Measurements from ENCODE around the gene PGBD1.
"Not testable (repeated sequence)": the region's sequence is repeated elsewhere in the genome, so short reads cannot be mapped to it uniquely, and the experiment has no call there.

PGBD1 gene

DNA sequence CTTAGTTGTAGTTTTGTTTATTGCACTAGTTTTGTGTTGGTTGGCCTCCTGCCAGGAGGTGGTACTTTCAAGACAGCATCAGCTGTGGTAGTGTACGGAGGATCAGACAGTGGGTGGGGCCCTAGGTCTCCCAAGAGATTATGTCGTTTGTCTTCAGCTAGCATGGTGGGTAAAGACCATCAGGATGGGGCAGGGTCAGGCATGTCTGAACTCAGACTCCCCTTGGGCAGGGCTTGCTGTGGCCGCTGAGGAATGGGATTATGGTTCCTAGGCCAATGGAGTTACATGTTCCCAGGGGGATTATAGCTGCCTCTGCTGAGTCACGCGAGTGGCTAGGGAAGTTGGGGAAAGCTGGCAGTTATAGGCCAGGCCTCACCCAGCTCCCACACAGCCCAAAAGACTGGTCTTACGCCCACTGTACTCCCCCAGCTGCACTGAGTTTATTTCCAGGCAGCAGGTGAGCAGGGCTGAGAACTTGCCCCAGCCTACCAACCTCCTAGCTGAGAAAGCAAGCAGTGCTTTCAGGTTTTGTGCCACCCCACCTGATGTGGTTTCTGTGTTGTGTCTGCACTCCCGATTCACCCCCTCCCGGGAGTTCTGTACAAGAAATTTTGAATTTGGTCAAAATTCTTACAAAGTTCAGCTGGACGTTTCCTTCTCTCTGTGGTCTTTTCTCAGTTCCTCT lies 29.9 kb downstream of the PGBD1 start:
- H3K36me3 ChIP-seq (ENCODE audit: control insufficient read depth, insufficient read depth, low read length): no peaks in the 10 kb centered on the region

DNA sequence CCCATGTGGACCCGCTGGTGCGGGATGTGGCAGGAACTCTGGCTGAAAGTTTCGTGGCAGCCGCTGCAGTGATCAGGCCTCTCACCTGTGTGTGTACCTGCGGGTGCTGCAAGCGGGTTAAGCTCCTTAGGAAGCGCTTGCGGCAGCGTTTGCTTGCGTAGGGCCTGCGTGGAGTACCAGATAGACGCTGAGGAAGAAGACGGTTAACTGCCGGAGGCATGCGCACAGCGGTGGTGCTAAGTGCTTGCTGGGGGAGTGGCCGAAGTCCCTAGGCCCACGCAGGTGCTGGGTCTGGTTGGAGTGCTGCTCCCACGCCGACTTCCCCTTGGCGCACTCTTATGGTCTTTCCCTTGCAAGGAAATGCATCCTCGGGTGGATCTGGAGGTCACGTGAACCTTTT lies 31.6 kb downstream of the PGBD1 start:
- DNase-seq (ENCODE audit: low read depth, low spot score): no peak
- no peak overlapping the region for H3K27ac ChIP-seq (ENCODE audit: low read length)
- WGBS (ENCODE audit: insufficient coverage, insufficient read length): no CpG with 5 or more reads among the region's 23 CpGs
- H3K9me3 ChIP-seq (ENCODE audit: control insufficient read depth, insufficient read depth, low read length): no peaks in the 10 kb centered on the region
- no peaks in the 10 kb centered on the region for H3K27me3 ChIP-seq (ENCODE audit: control insufficient read depth, insufficient read depth, low read length)
- H3K36me3 ChIP-seq (ENCODE audit: control insufficient read depth, insufficient read depth, low read length): no peaks in the 10 kb centered on the region
- H3K4me1 ChIP-seq (ENCODE audit: control insufficient read depth, insufficient read depth, low read length): 0 out of 2 replicates have a peak, but pooled peaks cover 4% of the 10 kb centered on the region
- H3K4me3 ChIP-seq (ENCODE audit: low read length): no peak overlapping the region

More for the DNA sequence above, 29.9 kb downstream of the PGBD1 start:
- no CpG with 5 or more reads among the region's 9 CpGs for WGBS (ENCODE audit: insufficient coverage, insufficient read length)
- DNase-seq (ENCODE audit: low read depth, low spot score): no peak
- Histone ChIP-seq H3K9me3 (ENCODE audit: control insufficient read depth, insufficient read depth, low read length) (no peaks in the 10 kb centered on the region), H3K4me1 (ENCODE audit: control insufficient read depth, insufficient read depth, low read length) (0 out of 2 replicates have a peak, but pooled peaks cover 4% of the 10 kb centered on the region), H3K27ac (ENCODE audit: low read length) (no peak overlapping the region), H3K27me3 (ENCODE audit: control insufficient read depth, insufficient read depth, low read length) (no peaks in the 10 kb centered on the region), H3K4me3 (ENCODE audit: low read length) (no peak overlapping the region)

DNA sequence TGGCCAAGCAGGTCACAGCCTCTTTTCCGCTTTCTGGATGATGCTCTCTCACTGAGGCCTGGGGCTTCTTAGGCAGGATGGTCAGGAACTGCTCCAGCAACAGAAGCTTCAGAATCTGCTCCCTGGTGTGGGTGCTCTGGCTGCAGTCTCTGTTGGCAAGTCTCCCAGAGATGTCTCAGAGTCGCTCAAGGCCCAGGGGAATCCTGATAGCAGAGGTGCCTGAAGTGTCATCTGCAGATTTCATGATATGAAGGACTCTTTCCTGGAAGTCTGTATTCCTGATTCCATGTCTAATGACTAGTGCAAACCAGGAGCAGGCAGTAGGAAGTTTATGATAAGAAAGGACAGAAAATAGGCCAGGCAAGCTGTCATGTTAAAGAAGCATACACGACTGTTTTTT lies 34.3 kb downstream of the PGBD1 start:
- no CpG with 5 or more reads among the region's 3 CpGs for WGBS (ENCODE audit: insufficient coverage, insufficient read length)
- H3K9me3 ChIP-seq (ENCODE audit: control insufficient read depth, insufficient read depth, low read length): no peaks in the 10 kb centered on the region
- H3K27ac ChIP-seq (ENCODE audit: low read length): no peak overlapping the region
- H3K36me3 ChIP-seq (ENCODE audit: control insufficient read depth, insufficient read depth, low read length): no peaks in the 10 kb centered on the region
- no peaks in the 10 kb centered on the region for H3K27me3 ChIP-seq (ENCODE audit: control insufficient read depth, insufficient read depth, low read length)
- H3K4me1 ChIP-seq (ENCODE audit: control insufficient read depth, insufficient read depth, low read length): 0 out of 2 replicates have a peak, but pooled peaks cover 4% of the 10 kb centered on the region
- no peak for DNase-seq (ENCODE audit: low read depth, low spot score)
- no peak overlapping the region for H3K4me3 ChIP-seq (ENCODE audit: low read length)

DNA sequence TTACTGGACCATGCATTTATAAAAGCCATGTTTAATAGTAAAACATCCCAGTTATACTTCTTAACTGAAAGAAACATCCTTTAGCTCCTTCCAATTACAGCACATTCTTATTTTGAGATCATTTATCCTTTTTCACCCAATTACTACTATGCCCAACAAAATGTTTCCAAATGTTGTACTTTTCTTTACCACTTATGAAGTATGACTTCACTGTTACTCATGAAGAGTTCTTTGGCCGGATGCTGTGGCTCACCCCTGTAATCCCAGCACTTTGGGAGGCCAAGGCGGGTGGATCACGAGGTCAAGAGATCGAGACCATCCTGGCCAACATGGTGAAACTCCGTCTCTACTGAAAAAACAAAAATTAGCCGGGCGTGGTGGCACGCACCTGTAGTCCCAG lies 36.5 kb downstream of the PGBD1 start:
- not testable (repeated sequence) for H3K36me3 ChIP-seq (ENCODE audit: control insufficient read depth, insufficient read depth, low read length); H3K4me3 ChIP-seq (ENCODE audit: low read length); DNase-seq (ENCODE audit: low read depth, low spot score); H3K27me3 ChIP-seq (ENCODE audit: control insufficient read depth, insufficient read depth, low read length); H3K4me1 ChIP-seq (ENCODE audit: control insufficient read depth, insufficient read depth, low read length); H3K9me3 ChIP-seq (ENCODE audit: control insufficient read depth, insufficient read depth, low read length); H3K27ac ChIP-seq (ENCODE audit: low read length)
- WGBS (ENCODE audit: insufficient coverage, insufficient read length): no CpG with 5 or more reads among the region's 8 CpGs

- no peak overlapping the region for H3K4me3 ChIP-seq (ENCODE audit: low read length)
- peaks cover 7% of the 10 kb centered on the region for H3K9me3 ChIP-seq (ENCODE audit: control insufficient read depth, insufficient read depth, low read length)
- no CpG with 5 or more reads among the region's 3 CpGs for WGBS (ENCODE audit: insufficient coverage, insufficient read length)
- no peak overlapping the region for H3K27ac ChIP-seq (ENCODE audit: low read length)
- H3K4me1 ChIP-seq (ENCODE audit: control insufficient read depth, insufficient read depth, low read length): no peaks in the 10 kb centered on the region
- DNase-seq (ENCODE audit: low read depth, low spot score): no peak
- no peaks in the 10 kb centered on the region for H3K27me3 ChIP-seq (ENCODE audit: control insufficient read depth, insufficient read depth, low read length)
- H3K36me3 ChIP-seq (ENCODE audit: control insufficient read depth, insufficient read depth, low read length): peaks cover 8% of the 10 kb centered on the region; the same call in 1 of the 2 replicates
These were observed 41.3 kb downstream of the PGBD1 start for GRCh38 chr6:28322661-28323060.

DNA sequence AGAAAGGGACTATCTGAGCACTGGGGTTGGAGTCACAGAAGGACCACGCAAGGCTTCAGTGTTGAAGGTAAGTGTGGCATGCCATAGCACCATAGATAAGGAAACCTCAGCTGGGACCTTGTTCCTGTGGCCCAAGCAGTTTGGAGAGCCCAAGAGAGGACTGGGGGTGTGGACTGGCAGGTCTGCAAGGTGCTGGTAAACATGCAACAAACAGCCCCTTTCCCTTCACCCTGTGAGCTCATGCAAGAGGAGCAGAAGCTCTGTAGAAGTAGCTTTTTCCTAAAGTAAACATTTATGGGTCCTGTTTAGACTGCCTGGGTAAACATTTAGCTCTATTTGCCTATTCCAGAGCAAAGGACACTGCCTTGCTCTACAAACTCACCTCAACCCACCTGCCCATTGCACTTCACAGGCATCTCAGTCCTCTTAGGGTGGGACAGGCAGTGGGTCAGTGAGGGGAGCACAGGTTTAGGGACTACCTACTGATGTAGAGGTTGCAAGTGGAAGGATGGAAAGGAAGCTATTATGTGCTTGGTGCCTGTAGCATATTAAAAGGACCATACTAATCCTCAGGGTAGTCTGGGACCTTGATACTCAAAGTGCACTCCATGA lies 42.5 kb downstream of the PGBD1 start:
- Histone ChIP-seq H3K27me3 (ENCODE audit: control insufficient read depth, insufficient read depth, low read length) (no peaks in the 10 kb centered on the region), H3K4me1 (ENCODE audit: control insufficient read depth, insufficient read depth, low read length) (no peaks in the 10 kb centered on the region), H3K4me3 (ENCODE audit: low read length) (no peak overlapping the region), H3K27ac (ENCODE audit: low read length) (no peak overlapping the region), H3K9me3 (ENCODE audit: control insufficient read depth, insufficient read depth, low read length) (peaks cover 7% of the 10 kb centered on the region), H3K36me3 (ENCODE audit: control insufficient read depth, insufficient read depth, low read length) (peaks cover 8% of the 10 kb centered on the region)
- DNase-seq (ENCODE audit: low read depth, low spot score): no peak
- no CpG with 5 or more reads among the region's 1 CpG for WGBS (ENCODE audit: insufficient coverage, insufficient read length)

DNA sequence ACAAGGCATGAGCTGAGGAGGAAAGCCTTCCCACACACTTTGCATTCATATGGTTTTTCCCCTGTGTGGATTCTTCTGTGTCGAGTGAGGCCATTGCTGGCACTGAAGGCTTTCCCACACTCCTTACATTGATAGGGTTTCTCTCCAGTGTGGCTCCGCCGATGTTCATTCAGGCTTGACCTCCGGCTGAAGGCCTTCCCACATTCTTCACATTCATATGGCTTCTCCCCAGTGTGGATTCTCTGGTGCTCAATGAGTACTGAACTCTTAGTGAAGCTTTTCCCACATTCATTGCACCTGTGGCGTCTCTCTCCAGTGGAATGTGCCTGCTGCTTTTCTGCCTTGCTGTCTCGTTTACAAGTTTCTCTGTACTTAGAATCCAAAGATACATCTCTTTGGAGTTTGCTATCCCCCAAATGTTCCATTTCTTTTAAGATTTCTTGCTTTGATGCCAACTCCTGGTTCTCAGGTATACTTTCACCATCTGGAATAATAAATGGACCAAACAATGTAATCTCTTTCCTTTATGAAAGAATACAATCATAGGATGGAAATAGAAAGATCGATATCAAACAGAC lies 45.1 kb downstream of the PGBD1 start:
- Histone ChIP-seq H3K27ac (ENCODE audit: low read length) (no peak overlapping the region), H3K27me3 (ENCODE audit: control insufficient read depth, insufficient read depth, low read length) (no peaks in the 10 kb centered on the region), H3K4me1 (ENCODE audit: control insufficient read depth, insufficient read depth, low read length) (no peaks in the 10 kb centered on the region), H3K4me3 (ENCODE audit: low read length) (no peak overlapping the region), H3K9me3 (ENCODE audit: control insufficient read depth, insufficient read depth, low read length) (peaks cover 9% of the 10 kb centered on the region), H3K36me3 (ENCODE audit: control insufficient read depth, insufficient read depth, low read length) (peaks cover 12% of the 10 kb centered on the region)
- no peak for DNase-seq (ENCODE audit: low read depth, low spot score)
- no CpG with 5 or more reads among the region's 7 CpGs for WGBS (ENCODE audit: insufficient coverage, insufficient read length)

DNA sequence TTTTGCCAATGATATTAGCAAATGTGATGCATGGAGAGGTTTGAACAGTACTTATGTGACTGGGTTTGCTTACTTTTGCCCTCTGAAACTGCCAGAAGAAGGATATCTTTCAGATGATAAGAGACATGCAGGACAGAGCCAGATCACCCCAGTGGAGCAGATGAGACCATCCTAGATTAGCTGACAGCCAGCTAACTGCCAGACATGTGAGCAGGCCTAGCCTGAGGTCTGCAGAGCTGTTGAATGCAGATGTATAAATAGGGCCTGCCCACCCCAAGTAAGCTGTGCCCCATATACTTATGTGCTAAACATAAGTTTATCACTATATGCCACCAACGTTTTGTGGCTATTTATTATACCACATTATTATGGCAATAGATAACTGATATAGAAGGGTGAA lies 48.7 kb downstream of the PGBD1 start:
- H3K27ac ChIP-seq (ENCODE audit: low read length): no peak overlapping the region
- H3K4me3 ChIP-seq (ENCODE audit: low read length): no peak overlapping the region
- no CpG with 5 or more reads among the region's 1 CpG for WGBS (ENCODE audit: insufficient coverage, insufficient read length)
- no peak for DNase-seq (ENCODE audit: low read depth, low spot score)
- peaks cover 12% of the 10 kb centered on the region for H3K36me3 ChIP-seq (ENCODE audit: control insufficient read depth, insufficient read depth, low read length)
- H3K9me3 ChIP-seq (ENCODE audit: control insufficient read depth, insufficient read depth, low read length): peaks cover 9% of the 10 kb centered on the region
- no peaks in the 10 kb centered on the region for H3K4me1 ChIP-seq (ENCODE audit: control insufficient read depth, insufficient read depth, low read length)
- H3K27me3 ChIP-seq (ENCODE audit: control insufficient read depth, insufficient read depth, low read length): no peaks in the 10 kb centered on the region

DNA sequence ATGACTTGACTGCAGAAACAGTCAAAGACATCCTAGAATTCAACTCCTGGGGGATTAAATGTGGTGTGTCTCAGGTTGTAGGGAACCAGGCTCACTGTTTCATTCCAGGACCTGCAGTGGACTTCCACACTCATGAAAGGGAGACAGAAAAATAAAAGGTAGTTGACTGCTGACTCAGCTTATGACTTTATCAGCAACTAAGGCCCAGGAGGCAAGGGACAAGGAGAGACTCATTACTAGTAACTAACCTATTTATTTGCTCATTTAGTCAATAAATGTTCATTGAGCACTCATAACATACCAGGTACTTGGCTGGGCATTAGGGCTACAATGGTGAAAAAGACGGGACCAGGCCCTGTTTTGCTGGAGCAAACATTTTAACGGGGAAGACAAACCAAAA lies 51.7 kb downstream of the PGBD1 start:
- Histone ChIP-seq H3K4me3 (ENCODE audit: low read length) (no peak overlapping the region), H3K9me3 (ENCODE audit: control insufficient read depth, insufficient read depth, low read length) (peaks cover 2% of the 10 kb centered on the region; the same call in 1 of the 2 replicates)
- no peak for DNase-seq (ENCODE audit: low read depth, low spot score)

GRCh38 chr6:28333599-28334018 lies 52.2 kb downstream of the PGBD1 start:
- Histone ChIP-seq H3K27ac (ENCODE audit: low read length) (no peak overlapping the region), H3K4me3 (ENCODE audit: low read length) (no peak overlapping the region), H3K9me3 (ENCODE audit: control insufficient read depth, insufficient read depth, low read length) (peaks cover 2% of the 10 kb centered on the region; the same call in 1 of the 2 replicates), H3K4me1 (ENCODE audit: control insufficient read depth, insufficient read depth, low read length) (no peaks in the 10 kb centered on the region), H3K27me3 (ENCODE audit: control insufficient read depth, insufficient read depth, low read length) (no peaks in the 10 kb centered on the region), H3K36me3 (ENCODE audit: control insufficient read depth, insufficient read depth, low read length) (peaks cover 3% of the 10 kb centered on the region; the same call in 1 of the 2 replicates)
- no CpG with 5 or more reads among the region's 1 CpG for WGBS (ENCODE audit: insufficient coverage, insufficient read length)
- DNase-seq (ENCODE audit: low read depth, low spot score): no peak

More for the DNA sequence above, 51.7 kb downstream of the PGBD1 start:
- peaks cover 3% of the 10 kb centered on the region; the same call in 1 of the 2 replicates for H3K36me3 ChIP-seq (ENCODE audit: control insufficient read depth, insufficient read depth, low read length)
- no peak overlapping the region for H3K27ac ChIP-seq (ENCODE audit: low read length)
- H3K4me1 ChIP-seq (ENCODE audit: control insufficient read depth, insufficient read depth, low read length): no peaks in the 10 kb centered on the region
- no peaks in the 10 kb centered on the region for H3K27me3 ChIP-seq (ENCODE audit: control insufficient read depth, insufficient read depth, low read length)
- WGBS (ENCODE audit: insufficient coverage, insufficient read length): no CpG with 5 or more reads among the region's 2 CpGs

Data from iPS DF 6.9 (cell line).